NCI-H524 treated with DMSO at 0.1 percent for 48 hours (cell line): ENCODE data around the gene CLEC18A.
"Not testable (repeated sequence)": the region's sequence is repeated elsewhere in the genome, so short reads cannot be mapped to it uniquely, and the experiment has no call there.

Experiments
- DNase-seq: peaks from one replicate; lab custom pipeline; 2025; lab: John Stamatoyannopoulos, UW

Gene CLEC18A

DNA sequence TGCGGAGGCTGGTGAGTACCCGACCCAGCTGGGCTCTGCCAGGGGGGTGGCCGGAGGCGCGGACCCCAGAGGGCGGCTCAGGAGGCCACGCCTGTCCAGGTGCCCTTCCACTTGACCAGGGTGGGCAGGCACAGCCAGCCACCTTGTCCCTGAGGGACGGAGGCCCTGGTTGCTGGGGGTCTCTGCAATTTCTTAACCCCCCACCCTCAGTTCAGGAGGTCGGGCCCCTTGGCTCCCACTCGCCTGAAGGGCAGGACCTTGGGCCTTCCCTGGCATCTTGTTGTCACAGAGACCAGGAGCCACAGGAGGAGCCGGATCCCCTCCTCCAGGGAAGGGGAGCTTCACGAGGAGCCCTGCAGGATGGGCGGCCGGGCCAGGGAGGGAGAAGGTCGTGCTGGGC lies 982 bp downstream of the CLEC18A start:
- DNase-seq = not testable (repeated sequence)

DNA sequence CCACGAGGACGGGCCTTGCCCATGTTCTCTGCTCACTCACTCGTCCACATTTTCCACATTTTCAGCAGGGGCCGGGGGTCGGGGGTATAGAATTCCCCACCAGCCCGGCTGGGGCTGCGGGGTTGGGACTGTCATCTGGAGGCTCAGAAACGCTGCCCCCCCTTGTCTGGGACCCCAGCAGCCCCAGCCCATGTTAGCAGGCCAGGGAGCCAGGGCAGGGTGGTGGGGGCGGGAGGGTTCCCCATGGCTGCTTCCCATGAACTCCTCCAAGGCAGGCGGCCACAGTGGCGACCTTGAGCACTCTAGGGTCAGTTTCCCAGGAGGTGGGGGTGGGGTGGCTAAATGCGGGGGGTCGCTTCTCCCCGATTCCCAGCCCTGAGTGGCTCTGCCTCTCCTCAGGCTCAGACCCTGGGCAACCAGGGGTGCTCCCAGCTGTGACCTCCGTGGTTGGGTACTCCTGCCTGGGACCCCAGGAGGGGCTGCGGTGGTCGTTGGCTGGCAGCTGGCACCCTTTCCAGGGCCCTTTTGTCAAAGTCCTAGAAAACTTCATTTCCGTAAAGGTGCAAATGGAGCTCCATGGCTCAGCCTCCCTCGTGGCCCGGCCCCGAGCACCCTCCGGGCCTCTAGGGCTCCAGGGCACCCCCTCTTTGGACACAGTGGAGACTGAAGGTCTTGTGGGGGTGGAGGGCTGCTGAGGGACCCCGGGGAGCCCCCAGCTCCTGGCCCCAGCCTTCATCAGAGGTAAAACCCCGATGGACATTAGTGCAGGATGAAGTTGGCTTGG lies 1.6 kb downstream of the CLEC18A start:
- not testable (repeated sequence) for DNase-seq

DNA sequence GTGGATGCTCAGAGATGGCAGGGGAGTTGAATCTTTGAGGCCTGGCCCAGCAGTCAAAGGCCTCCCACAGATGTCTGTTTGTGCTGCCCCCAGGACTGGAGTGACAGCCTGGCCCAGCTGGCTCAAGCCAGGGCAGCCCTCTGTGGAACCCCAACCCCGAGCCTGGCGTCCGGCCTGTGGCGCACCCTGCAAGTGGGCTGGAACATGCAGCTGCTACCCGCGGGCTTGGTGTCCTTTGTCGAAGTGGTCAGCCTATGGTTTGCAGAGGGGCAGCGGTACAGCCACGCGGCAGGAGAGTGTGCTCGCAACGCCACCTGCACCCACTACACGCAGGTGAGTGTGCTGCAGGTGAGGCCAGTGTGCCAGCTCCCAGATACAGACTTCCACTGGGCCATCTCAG lies 3.1 kb downstream of the CLEC18A start:
- DNase-seq = not testable (repeated sequence)

GRCh38 chr16:69963312-69963711 lies 12.2 kb downstream of the CLEC18A start:
- DNase-seq = not testable (repeated sequence)

DNA sequence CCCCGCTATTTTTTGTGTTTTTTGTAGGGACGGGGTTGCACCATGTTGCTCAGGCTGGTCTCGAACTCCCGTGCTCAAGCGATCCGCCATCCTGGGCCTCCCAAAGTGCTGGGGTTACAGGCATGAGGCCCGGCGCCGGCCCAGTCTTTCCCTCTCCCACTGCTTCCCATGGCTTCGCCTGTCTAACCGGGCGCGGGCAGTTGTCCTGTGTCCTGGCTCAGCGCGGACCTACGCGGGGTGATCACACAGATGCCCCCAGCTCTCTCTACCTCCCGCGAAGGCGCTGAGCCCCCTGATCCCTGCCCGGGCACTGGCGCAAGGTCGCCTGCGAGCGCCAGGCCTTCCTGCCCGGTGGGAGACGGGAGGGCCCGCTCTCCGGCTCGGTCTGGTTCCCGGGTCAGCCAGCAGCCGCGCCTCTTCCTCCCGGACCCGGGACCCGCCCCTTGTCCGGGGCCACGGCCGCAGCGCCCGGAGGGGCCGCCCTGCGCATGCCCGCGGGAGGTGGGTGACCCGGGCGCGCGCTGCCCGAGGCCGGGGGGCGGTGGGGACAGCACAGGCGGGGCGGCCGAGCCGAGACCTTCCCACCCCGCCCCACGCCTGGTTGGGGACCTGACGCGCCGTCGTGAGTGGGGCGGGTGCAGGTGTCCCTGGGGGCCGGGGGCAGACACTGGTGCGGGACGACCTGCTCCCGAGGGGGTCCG lies 14.0 kb downstream of the CLEC18A start:
- not testable (repeated sequence) for DNase-seq

GRCh38 chr16:69965661-69966054 lies 14.5 kb downstream of the CLEC18A start:
- DNase-seq = not testable (repeated sequence)

- DNase-seq = not testable (repeated sequence)
These were observed 16.6 kb downstream of the CLEC18A start for GRCh38 chr16:69967688-69968087.

GRCh38 chr16:69968125-69968524 lies 17.0 kb downstream of the CLEC18A start:
- DNase-seq = not testable (repeated sequence)

DNA sequence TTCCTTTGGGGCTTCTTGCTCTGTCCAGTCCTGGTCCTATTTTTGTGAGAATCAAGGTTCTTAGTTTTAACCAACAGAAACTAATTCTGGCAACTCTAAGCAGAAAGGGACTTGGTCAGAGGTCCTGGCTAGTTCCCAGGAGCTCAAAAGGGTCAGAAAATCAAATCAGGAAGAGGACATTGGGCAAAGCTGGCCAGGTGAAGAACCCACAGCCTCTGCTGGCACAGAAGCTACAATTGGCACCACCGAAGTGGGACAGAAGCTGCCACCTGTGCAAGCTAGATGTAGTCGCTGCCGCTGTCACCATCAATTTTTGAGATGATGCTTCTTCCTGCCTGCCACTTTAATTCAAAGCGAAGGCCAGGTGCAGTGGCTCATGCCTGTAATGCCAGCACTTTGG lies 18.5 kb downstream of the CLEC18A start:
- DNase-seq = not testable (repeated sequence)

- DNase-seq = not testable (repeated sequence)
These were observed 21.0 kb downstream of the CLEC18A start for GRCh38 chr16:69972120-69972519.

DNA sequence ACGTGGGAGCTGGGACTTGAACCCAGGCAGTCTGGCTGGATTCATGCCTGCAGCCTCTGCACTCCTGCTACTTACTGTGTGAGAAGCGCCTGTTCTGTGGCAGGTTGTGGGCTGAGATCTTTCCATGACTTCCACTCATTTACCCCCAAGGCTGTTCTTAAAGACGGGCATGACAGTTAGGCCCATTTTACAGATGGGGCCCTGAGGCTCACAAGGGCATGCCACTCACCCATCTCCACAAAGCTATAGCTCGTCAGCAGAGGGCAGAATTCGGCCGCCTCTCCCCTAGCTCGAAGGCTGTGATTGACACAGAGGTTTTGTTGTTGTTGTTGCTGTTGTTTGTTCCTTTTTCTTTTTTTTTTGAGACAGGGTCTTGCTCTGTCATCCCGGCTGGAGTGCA lies 21.8 kb downstream of the CLEC18A start:
- not testable (repeated sequence) for DNase-seq

DNA sequence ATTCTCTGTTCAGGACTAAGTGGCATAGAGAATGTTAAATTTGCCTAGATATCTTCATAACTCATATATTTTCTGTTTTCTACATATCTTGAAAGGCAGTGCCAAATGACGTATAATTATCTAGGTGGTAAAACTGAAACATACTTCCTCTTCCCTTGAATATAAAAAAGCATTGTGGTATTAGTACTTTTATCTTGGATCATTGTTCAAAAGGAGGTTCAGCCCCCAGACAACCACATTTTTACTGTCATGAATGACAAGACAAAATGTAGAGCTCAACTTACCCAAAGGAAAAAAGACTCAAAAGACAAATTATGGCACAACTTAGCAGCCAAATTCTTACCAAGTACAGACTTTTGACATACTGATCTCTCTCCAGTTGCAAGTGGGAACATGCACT lies 34.1 kb downstream of the CLEC18A start:
- DNase-seq = not testable (repeated sequence)

DNA sequence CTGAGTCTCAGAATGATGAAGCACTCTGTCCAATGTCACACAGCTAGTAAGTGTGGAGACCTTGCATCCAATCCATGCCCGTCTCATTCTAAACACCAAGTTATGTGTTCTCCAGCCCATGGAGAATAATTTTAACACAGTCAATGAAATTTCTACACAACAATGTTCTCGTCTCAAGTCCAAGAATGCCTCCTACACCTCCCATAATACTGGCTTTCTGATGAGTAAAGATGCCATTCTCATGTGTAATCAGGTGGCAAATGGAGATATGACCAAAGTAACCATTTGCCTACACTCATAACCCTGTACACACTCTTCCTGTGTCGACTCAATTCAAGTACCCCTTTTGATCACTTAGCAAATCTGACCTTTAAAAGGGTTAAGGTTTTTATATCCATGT lies 46.8 kb downstream of the CLEC18A start:
- DNase-seq = not testable (repeated sequence)

DNA sequence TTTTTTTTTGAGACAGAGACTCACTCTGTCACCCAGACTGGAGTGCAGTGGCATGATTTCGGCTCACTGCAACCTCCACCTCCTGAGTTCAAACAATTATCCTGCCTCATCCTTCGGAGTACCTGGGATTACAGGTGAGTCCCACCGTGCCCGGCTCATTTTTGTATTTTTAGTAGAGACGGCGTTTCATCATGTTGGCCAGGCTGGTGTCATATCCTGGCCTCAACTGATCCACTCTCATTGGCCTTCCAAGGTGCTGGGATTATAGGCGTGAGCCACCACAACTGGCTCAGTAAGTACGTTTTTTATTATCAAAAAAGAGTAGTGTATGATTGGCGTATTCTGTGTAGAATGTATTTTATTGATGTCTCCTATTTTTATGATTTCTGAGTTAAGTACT lies 48.7 kb downstream of the CLEC18A start:
- not testable (repeated sequence) for DNase-seq

DNA sequence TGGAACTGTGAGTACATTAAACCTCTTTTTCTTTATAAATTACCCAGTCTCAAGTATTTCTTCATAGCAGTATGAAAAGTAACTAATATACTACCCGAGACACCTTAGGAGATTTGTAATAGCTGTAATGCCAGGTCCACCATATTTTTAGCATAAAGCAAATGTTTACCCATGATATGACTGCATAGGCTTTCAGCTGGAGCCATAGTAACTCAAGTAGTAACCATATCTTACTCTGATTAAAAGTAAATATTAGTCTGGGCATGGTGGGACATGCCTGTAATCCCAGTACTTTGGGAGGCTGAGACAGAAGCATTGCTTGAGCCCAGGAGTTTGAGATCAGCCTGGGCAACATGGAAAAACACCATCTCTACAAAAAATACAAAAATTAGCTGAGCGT lies 52.4 kb downstream of the CLEC18A start:
- not testable (repeated sequence) for DNase-seq

DNA sequence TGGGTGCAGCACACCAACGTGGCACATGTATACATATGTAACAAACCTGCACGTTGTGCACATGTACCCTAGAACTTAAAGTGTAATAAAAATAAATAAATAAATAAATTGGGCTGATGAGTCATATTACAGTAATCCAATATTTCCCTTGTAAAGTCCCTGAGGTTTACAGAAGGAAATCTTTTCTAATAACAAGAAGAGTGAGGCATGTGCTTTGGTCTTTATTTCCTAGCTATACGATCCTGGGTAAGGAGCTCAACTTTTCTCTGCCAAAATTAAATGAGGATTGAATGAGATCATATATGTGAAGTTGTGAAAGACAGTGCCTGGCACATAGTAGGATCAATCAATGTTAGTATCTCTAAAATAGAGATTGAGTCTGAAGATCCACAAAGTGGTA lies 57.5 kb downstream of the CLEC18A start:
- DNase-seq = not testable (repeated sequence)

DNA sequence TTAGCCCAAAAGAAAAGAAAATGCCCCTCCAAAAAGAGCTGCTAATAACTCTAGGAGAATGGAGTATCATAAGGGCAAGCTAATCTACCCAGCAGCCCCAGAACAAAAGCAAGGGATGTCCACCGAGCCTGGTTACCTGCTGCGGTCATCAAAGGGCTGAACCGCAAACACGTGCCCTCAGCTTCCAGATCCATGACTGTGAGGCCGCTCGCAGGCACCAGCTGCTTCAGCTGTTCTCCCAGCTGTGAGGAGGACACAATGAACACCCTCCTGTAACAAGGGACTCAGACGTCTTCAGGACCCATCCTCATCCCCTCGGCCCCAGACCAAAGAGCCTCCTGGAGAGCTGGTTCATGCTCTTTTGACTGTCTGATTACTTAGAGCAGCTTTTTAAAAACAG lies 59.5 kb downstream of the CLEC18A start:
- not testable (repeated sequence) for DNase-seq

DNA sequence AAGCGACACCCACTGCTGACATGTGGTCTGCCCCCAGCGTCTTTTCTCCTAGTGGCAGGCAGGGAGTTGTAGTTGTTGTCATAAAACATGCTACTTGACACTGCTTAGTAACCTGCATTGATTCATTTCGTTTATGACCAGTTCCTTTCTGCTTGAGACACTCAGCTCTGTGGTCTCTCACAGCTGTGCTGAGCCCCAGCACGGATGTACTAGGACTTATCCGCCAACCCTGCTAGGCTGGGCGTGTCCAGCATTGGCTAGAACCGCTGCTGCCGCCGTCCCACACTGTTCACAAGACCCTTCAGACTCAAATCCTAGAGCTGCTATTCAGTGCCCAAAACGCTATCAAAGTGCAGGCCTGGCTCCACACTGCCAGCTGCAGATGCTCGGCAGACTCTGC lies 60.0 kb downstream of the CLEC18A start:
- not testable (repeated sequence) for DNase-seq

DNA sequence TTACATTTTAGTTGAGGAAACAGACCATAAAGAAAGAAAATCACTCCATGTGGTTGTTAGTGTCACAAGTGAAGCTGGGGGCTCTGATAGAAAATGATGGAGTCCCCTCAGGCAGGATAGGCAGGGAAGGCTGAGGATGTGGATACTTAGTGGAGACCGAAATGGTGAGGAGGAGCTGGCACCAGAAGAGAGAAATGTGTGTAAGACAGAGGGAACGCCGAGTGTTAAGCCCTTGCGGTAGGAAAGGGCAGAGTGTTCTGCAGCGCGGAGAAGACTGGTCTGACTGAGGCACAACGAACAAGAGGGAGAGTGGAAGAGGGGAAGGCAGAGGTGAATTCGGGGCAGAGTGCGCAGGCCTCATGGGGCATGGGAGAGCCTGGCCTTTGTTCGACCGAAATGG lies 61.2 kb downstream of the CLEC18A start:
- not testable (repeated sequence) for DNase-seq

GRCh38 chr16:70012951-70013350 lies 61.8 kb downstream of the CLEC18A start:
- not testable (repeated sequence) for DNase-seq
